ENCODE data around the gene MC2R. TPM values are rescaled to one million over a fixed set of nuclear protein-coding genes. Genes with fewer than 3 reads are reported as not detected.

MC2R gene
- total and polyA plus RNA-seq, 7 donors: 0.48 TPM; not detected in 6

DNA sequence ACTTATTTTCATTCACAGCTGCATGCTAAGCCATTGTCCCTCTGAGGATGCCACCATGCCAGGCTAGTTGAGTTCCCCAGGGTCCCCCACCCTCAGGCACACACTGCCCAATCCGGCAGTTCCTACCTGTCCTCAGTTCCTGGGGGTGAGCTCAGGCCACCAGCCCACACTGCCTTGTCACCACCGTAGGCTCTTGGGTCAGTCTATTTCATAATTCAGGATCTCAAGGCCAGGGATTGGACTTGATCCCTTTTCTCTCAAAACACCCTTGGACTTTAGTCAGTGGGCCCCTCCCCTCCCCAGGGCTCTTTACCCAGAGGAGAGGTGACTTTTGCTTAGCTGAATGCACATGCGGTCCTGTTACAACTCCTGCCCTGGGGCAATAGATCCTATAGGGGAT, 18.7 kb upstream of the MC2R start:
- 81 to 88% (median 82%) methylated on average over 3 of the region's 3 CpGs for WGBS, 3 donors
- intact Hi-C loops (cut with DNase I): no loop called here
- H3K27me3 ChIP-seq (ENCODE audit: insufficient read depth in 3 of 3, low read length in 2 of 3): no peaks in the 10 kb centered on the region

DNA sequence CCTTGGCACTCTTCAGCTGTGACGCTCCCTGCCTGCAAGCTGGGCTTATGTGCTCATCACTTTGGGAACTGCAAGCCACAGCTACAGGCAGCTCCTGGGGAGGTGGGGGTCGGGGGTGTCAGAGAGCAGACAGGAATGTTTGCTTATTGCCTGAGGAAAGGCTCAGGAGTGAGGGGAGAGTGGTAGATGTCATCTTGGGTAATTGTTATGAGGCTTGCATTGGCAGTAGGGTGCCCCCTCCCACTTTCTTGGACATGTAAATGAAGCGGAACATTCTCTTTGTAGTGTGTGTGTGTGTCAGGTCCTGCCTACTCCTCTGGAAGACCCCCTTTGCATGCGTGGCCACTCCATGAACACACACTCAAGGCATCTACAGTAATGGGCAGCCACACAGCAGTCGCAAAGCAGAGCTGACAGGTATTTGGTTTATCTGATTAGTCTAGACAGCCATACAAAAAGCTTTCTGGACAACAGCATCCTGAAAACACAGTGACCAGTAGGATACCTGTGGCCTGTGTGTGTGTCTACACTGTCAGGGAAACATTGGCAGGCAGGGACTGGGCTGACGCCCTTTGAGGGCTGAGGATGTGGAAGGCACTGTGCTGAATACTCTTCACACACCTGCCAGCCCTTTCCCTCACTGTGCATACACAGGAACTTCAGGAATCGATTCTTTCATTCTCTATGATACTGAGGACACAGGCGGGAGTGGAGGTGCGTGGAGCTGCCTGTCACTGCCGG, 17.1 kb upstream of the MC2R start:
- 63 to 68% (median 65%) methylated on average over 10 of the region's 10 CpGs for WGBS, 3 donors
- Histone ChIP-seq H3K27me3 (ENCODE audit: insufficient read depth in 3 of 3, low read length in 2 of 3) (no peaks in the 10 kb centered on the region), H3K4me3 (no peak overlapping the region), H3K4me1 (no peaks in the 10 kb centered on the region), H3K27ac (no peak overlapping the region), H3K9me3 (peaks cover 11% of the 10 kb centered on the region), H3K36me3 (ENCODE audit: insufficient read depth in 1 of 2, low read depth in 1 of 2) (no peaks in the 10 kb centered on the region)
- no peak for DNase-seq
- ATAC-seq: no peak
- intact Hi-C loops (cut with DNase I): no loop called here
- TF ChIP-seq, protein P1, sequence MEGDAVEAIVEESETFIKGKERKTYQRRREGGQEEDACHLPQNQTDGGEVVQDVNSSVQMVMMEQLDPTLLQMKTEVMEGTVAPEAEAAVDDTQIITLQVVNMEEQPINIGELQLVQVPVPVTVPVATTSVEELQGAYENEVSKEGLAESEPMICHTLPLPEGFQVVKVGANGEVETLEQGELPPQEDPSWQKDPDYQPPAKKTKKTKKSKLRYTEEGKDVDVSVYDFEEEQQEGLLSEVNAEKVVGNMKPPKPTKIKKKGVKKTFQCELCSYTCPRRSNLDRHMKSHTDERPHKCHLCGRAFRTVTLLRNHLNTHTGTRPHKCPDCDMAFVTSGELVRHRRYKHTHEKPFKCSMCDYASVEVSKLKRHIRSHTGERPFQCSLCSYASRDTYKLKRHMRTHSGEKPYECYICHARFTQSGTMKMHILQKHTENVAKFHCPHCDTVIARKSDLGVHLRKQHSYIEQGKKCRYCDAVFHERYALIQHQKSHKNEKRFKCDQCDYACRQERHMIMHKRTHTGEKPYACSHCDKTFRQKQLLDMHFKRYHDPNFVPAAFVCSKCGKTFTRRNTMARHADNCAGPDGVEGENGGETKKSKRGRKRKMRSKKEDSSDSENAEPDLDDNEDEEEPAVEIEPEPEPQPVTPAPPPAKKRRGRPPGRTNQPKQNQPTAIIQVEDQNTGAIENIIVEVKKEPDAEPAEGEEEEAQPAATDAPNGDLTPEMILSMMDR (IDR thresholded peaks at IDR 0.05): no peak

More for the DNA sequence above, 18.7 kb upstream of the MC2R start:
- TF ChIP-seq, protein P1 (IDR thresholded peaks at IDR 0.05): no peak
- DNase-seq (no peak), ATAC-seq (no peak)
- Histone ChIP-seq H3K9me3 (peaks cover 5% of the 10 kb centered on the region), H3K27ac (no peak overlapping the region), H3K4me3 (no peak overlapping the region), H3K36me3 (ENCODE audit: insufficient read depth in 1 of 2, low read depth in 1 of 2) (no peaks in the 10 kb centered on the region), H3K4me1 (no peaks in the 10 kb centered on the region)

DNA sequence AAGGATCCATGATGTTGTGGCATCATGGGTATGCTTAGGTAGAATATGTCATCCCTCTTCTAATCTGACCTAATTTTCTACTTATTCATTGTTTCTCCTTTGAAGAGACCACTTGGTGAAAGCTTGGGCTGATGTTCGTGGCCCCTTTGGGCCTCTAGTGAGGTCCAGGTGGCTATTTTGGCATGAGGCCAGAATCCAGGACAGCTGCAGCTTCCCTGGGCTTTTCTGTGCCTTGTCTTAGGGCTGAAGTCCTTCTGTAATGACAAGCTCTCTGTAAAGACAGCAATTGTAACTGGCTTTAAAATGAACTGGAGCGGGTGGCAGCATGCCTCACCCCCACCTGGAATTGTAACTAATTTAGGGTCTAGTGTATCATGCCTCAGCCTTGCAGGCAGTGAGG, 15.6 kb upstream of the MC2R start:
- no peak for ATAC-seq
- Histone ChIP-seq H3K4me3 (no peak overlapping the region), H3K4me1 (no peaks in the 10 kb centered on the region), H3K27me3 (ENCODE audit: insufficient read depth in 3 of 3, low read length in 2 of 3) (no peaks in the 10 kb centered on the region), H3K36me3 (ENCODE audit: insufficient read depth in 1 of 2, low read depth in 1 of 2) (no peaks in the 10 kb centered on the region), H3K9me3 (peaks cover 11% of the 10 kb centered on the region), H3K27ac (no peak overlapping the region)
- WGBS, 3 donors: 13 to 38% (median 30%) methylated on average over 2 of the region's 2 CpGs
- intact Hi-C loops (cut with DNase I): no loop called here
- TF ChIP-seq, protein P1 (IDR thresholded peaks at IDR 0.05): no peak
- no peak for DNase-seq

DNA sequence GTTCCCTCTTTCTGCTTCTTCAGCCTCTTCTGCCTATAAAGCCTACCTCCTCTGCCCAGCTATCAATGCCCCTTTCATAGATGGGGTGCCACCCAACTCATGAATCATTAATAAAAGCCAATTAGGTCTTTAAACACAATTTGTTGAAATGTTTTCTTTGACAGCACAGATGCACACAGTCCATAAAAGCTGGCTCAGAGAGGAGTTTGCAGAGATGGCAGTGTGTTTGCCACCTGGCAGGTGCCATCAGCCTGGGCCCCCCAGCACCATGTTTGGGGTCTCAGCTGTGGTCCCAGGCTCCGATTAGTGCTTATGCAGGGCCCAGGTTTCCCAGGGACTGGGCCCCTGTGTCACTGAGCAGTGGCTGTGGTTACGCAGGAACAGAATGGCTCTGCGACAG, 7.9 kb upstream of the MC2R start:
- no peak overlapping the region for H3K27ac ChIP-seq
- DNase-seq: no peak
- no peaks in the 10 kb centered on the region for H3K9me3 ChIP-seq
- no peak for ATAC-seq
- no peaks in the 10 kb centered on the region for H3K36me3 ChIP-seq (ENCODE audit: insufficient read depth in 1 of 2, low read depth in 1 of 2)
- TF ChIP-seq, protein P1 (IDR thresholded peaks at IDR 0.05): no peak
- H3K27me3 ChIP-seq (ENCODE audit: insufficient read depth in 3 of 3, low read length in 2 of 3): peaks cover 0 to 4% (median 0%) of the 10 kb centered on the region in 3 donors
- 64 to 73% (median 69%) methylated on average over 3 of the region's 3 CpGs for WGBS, 3 donors
- no peak overlapping the region for H3K4me3 ChIP-seq
- intact Hi-C loops (cut with DNase I): no loop called here
- no peaks in the 10 kb centered on the region for H3K4me1 ChIP-seq

DNA sequence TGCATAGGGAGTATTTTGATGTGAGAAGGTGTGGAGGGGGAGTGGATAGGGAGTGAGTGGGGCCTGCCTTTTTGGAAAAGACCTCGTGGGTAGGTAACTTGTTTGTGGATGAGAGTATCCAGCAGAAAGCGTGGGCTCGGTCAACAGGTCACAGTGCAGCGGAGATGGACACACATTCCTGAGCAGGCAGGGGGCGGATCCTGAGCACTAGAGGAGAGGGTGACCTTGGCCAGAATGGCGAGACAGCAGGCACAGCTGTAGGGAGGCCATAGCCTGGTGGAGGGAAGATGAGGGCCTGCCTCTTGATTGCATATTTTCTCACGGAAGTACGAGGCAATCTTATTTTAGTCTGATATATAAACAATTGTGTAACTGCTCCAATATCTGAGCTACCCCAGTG, 3.6 kb upstream of the MC2R start:
- Histone ChIP-seq H3K4me3 (no peak overlapping the region), H3K27ac (no peak overlapping the region), H3K9me3 (no peaks in the 10 kb centered on the region), H3K27me3 (ENCODE audit: insufficient read depth in 3 of 3, low read length in 2 of 3) (no peaks in the 10 kb centered on the region), H3K4me1 (no peaks in the 10 kb centered on the region), H3K36me3 (ENCODE audit: insufficient read depth in 1 of 2, low read depth in 1 of 2) (no peaks in the 10 kb centered on the region)
- ATAC-seq (no peak), DNase-seq (no peak)
- intact Hi-C loops (cut with DNase I): no loop called here
- TF ChIP-seq, protein P1 (IDR thresholded peaks at IDR 0.05): no peak
- WGBS, 3 donors: 88 to 89% (median 88%) methylated on average over 8 of the region's 8 CpGs
